ENCODE data around the gene FBXO7. TPM values are rescaled to one million over a fixed set of nuclear protein-coding genes. Genes with fewer than 3 reads are reported as not detected.
A peak's percentile ranks its signal among the peaks of the same experiment; 100 is the strongest.

Gene FBXO7
- total RNA-seq, 3 donors from 2014 or later (not counting 1 experiment from before 2014, with no cell fraction given) = 173 to 208 (median 198) TPM

DNA sequence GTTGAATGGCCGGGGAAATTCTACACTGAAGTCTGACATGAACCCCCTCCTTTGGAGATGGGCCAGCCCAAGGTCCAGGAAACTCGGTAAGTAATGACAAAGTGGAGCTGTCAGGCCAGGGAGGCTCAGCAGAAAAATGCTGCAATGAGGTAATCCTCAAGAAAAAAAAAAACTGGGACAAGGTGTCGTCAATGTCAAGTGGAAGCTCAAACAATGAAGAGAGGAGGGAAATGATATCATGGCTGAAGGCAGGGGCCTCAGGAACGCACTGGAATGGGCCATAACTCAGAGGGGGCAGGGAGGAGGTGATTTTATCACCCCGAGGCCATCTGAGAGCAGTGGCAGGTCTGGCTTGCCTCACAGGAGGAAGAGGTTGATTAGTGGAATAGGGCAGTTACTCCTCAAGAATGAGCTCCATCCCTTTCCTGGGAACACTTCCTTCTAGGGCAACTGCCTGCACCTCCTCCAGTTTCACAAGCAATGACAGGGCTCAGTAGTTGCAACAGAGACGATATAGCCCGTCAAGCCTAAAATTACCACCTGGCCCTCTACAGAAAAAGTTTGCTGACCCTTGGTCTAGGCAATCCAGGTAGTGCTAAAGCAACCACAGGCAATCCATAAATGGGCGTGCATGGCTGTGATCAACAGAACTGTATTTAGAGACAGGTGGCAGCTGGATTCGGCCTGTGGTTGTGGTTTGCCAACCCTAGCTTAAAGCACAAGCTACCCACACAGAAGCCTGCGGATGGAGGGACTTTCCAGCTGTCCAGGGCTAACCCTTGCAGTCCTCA lies 65.2 kb downstream of the FBXO7 start:
- Mint-ChIP-seq H3K27ac (no peak overlapping the region), H3K9me3 (no peaks in the 10 kb centered on the region), H3K4me3 (no peak overlapping the region), H3K36me3 (no peaks in the 10 kb centered on the region), H3K4me1 (no peaks in the 10 kb centered on the region), H3K27me3 (ENCODE audit: low read depth in 2 of 2) (peaks cover 12 to 13% of the 10 kb centered on the region in 2 donors)
- no peak for ATAC-seq
- DNase-seq = no peak
- 26% methylated on average over 10 of the region's 10 CpGs for WGBS (ENCODE audit: insufficient coverage)
- no peak overlapping the region for H3K27ac ChIP-seq (ENCODE audit: low read length)
- intact Hi-C loops (cut with micrococcal nuclease) = no loop called here
- TF ChIP-seq, protein P1, sequence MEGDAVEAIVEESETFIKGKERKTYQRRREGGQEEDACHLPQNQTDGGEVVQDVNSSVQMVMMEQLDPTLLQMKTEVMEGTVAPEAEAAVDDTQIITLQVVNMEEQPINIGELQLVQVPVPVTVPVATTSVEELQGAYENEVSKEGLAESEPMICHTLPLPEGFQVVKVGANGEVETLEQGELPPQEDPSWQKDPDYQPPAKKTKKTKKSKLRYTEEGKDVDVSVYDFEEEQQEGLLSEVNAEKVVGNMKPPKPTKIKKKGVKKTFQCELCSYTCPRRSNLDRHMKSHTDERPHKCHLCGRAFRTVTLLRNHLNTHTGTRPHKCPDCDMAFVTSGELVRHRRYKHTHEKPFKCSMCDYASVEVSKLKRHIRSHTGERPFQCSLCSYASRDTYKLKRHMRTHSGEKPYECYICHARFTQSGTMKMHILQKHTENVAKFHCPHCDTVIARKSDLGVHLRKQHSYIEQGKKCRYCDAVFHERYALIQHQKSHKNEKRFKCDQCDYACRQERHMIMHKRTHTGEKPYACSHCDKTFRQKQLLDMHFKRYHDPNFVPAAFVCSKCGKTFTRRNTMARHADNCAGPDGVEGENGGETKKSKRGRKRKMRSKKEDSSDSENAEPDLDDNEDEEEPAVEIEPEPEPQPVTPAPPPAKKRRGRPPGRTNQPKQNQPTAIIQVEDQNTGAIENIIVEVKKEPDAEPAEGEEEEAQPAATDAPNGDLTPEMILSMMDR (IDR thresholded peaks at IDR 0.05) = no peak
- no peak overlapping the region for H3K4me3 ChIP-seq (ENCODE audit: low read length)
- no peaks in the 10 kb centered on the region for H3K4me1 ChIP-seq (ENCODE audit: control insufficient read depth, insufficient read depth, low read length)
- no peaks in the 10 kb centered on the region for H3K27me3 ChIP-seq (ENCODE audit: control insufficient read depth, insufficient read depth, low read length)
- H3K36me3 ChIP-seq (ENCODE audit: control insufficient read depth, insufficient read depth, low read length) = no peaks in the 10 kb centered on the region
- H3K9me3 ChIP-seq (ENCODE audit: control insufficient read depth, insufficient read depth, low read length) = no peaks in the 10 kb centered on the region

DNA sequence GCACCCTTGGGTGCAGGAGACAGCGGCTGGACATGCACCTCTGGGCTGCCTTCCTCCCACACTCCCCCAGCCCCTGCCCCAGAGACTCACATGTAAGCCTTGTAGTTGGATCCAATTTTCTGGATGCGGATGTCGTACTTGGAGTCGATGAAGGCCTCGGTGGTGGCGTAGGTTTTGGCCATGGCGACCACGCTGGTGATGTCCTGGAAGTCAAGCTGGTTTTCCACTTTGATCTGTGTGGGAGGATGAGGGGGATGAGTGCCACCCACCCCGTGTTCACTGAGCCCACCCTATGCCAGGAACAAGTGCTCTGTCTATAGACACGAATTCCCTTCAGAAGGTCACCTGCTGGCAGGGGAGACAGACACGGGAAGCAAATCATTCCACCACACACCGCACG lies 66.9 kb downstream of the FBXO7 start:
- Mint-ChIP-seq H3K27me3 (ENCODE audit: low read depth in 2 of 2) (peaks cover 12 to 13% of the 10 kb centered on the region in 2 donors), H3K4me1 (no peaks in the 10 kb centered on the region), H3K36me3 (no peaks in the 10 kb centered on the region), H3K9me3 (no peaks in the 10 kb centered on the region), H3K27ac (no peak overlapping the region), H3K4me3 (no peak overlapping the region)
- no peaks in the 10 kb centered on the region for H3K9me3 ChIP-seq (ENCODE audit: control insufficient read depth, insufficient read depth, low read length)
- no peaks in the 10 kb centered on the region for H3K36me3 ChIP-seq (ENCODE audit: control insufficient read depth, insufficient read depth, low read length)
- intact Hi-C loops (cut with micrococcal nuclease) = no loop called here
- no peaks in the 10 kb centered on the region for H3K4me1 ChIP-seq (ENCODE audit: control insufficient read depth, insufficient read depth, low read length)
- no peaks in the 10 kb centered on the region for H3K27me3 ChIP-seq (ENCODE audit: control insufficient read depth, insufficient read depth, low read length)
- 91% methylated on average over 13 of the region's 13 CpGs for WGBS (ENCODE audit: insufficient coverage)
- no peak overlapping the region for H3K27ac ChIP-seq (ENCODE audit: low read length)
- TF ChIP-seq, protein P1 (IDR thresholded peaks at IDR 0.05) = no peak
- ATAC-seq = no peak
- no peak overlapping the region for H3K4me3 ChIP-seq (ENCODE audit: low read length)
- DNase-seq = no peak

DNA sequence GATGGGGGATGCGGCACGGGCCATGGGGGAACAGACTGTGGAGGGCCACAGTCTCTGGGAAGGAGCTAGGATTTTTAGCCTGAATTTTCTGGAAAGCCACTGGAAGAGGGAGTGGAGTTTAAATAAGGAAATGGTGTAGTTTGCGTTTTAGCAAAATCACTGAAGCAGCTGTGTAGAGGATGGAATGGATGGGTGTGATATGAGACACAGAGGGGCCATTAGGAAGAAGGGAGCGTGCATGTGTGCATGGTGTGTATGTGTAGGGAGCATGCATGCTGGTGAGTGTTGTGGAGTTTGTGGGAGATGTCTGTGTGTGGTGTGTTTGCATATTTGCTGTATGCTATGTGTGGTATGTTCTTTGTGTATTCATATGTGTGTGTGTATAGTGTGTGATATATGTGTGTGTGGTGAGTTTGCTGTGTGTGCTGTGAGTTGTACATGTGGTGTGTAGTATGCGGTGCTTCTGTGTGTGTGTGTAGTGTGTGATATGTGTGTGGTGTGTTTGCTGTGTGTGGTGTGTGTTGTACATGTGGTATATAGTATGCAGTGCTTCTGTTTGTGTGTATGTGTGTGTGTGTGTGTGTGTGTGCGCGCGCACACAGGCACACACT lies 67.6 kb downstream of the FBXO7 start:
- H3K27ac Mint-ChIP-seq = no peak overlapping the region
- Histone ChIP-seq H3K4me3 (ENCODE audit: low read length) (no peak overlapping the region), H3K27me3 (ENCODE audit: control insufficient read depth, insufficient read depth, low read length) (no peaks in the 10 kb centered on the region), H3K27ac (ENCODE audit: low read length) (no peak overlapping the region), H3K4me1 (ENCODE audit: control insufficient read depth, insufficient read depth, low read length) (no peaks in the 10 kb centered on the region), H3K36me3 (ENCODE audit: control insufficient read depth, insufficient read depth, low read length) (no peaks in the 10 kb centered on the region), H3K9me3 (ENCODE audit: control insufficient read depth, insufficient read depth, low read length) (no peaks in the 10 kb centered on the region)
- peak in 1 of 3 donors; percentile 30 for ATAC-seq
- no peak for DNase-seq
- intact Hi-C loops (cut with micrococcal nuclease) = no loop called here
- H3K27me3 Mint-ChIP-seq (ENCODE audit: low read depth in 2 of 2) = peaks cover 12 to 17% of the 10 kb centered on the region in 2 donors
- 91% methylated on average over 8 of the region's 8 CpGs for WGBS (ENCODE audit: insufficient coverage)
- no peaks in the 10 kb centered on the region for H3K4me1 Mint-ChIP-seq
- TF ChIP-seq, protein P1 (IDR thresholded peaks at IDR 0.05) = no peak
- no peaks in the 10 kb centered on the region for H3K36me3 Mint-ChIP-seq
- H3K9me3 Mint-ChIP-seq = no peaks in the 10 kb centered on the region
- H3K4me3 Mint-ChIP-seq = no peak overlapping the region

All from natural killer cell (primary cell).